Measurements from ENCODE around the gene PRKCH. TPM values are rescaled to one million over a fixed set of nuclear protein-coding genes. Genes with fewer than 3 reads are reported as not detected.

PRKCH gene
- total and polyA plus RNA-seq, 2 donors (not counting 3 experiments of a cell fraction or from before 2014, with no cell fraction given) = 97.7 to 103 TPM

DNA sequence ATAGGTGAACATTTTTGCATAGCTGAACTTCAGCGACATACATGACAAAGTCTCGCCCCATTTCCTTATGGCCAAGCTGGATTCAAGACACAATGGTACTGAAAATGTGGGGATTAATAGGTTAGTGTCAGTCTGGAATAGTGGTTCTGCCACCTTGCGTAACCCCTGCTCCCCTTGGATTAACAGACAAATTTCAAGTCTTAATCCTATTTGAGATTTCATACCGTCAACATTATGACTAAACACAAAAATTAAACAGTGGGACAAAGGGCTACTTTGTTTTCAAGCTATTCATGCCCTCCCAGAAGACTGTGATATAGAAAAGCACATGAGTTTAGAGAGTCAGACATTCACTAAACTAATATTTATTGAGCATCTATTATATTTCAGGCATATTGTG is 235.1 kb downstream of the PRKCH start:
- Histone ChIP-seq H3K4me1 (ENCODE audit: control insufficient read depth, extremely low read depth, insufficient read depth, low read length) (peaks cover 13% of the 10 kb centered on the region), H3K4me2 (ENCODE audit: insufficient read depth, low read length) (no peak overlapping the region), H3K9me3 (replicated peaks; ENCODE audit: control insufficient read depth, insufficient read depth, low read length) (no peaks in the 10 kb centered on the region), H4K20me1 (replicated peaks; ENCODE audit: control insufficient read depth, extremely low read depth, insufficient read depth, low read length) (no peaks in the 10 kb centered on the region), H3K36me3 (ENCODE audit: control insufficient read depth in 2 of 2, extremely low read depth in 1 of 2, insufficient read depth in 2 of 2, low read length in 2 of 2) (peaks cover 0 to under 1% of the 10 kb centered on the region in 2 experiments), H3K9ac (replicated peaks; ENCODE audit: extremely low read depth, insufficient read depth, low read length) (no peak overlapping the region), H3K9me1 (replicated peaks; ENCODE audit: control insufficient read depth, extremely low read depth, insufficient read depth, low read length) (no peaks in the 10 kb centered on the region), H3K79me2 (ENCODE audit: control insufficient read depth, insufficient read depth, low read length) (no peaks in the 10 kb centered on the region), H3K4me3 (replicated peaks in 1 of 3; ENCODE audit: insufficient read depth in 1 of 3, low read depth in 1 of 3, low read length in 3 of 3) (no peak overlapping the region), H3K27ac (ENCODE audit: insufficient read depth, low read depth, low read length) (no peak overlapping the region), H3K27me3 (ENCODE audit: control insufficient read depth in 2 of 2, insufficient read depth in 2 of 2, low read length in 2 of 2) (no peaks in the 10 kb centered on the region), H2AFZ (ENCODE audit: low read depth, low read length) (no peak overlapping the region)
- TF ChIP-seq GATA2 (IDR thresholded peaks at IDR 0.05; ENCODE audit: insufficient read depth, insufficient read length, low read depth, low read length) (no peak), EZH2 (IDR thresholded peaks at IDR 0.05; ENCODE audit: borderline replicate concordance, low read depth, low read length, severe bottlenecking) (no peak), MYC (IDR thresholded peaks at IDR 0.05; ENCODE audit: low read depth, low read length) (no peak), POLR2A (IDR thresholded peaks at IDR 0.05; ENCODE audit: low read depth, low read length) (no peak), POLR2AphosphoS5 (IDR thresholded peaks at IDR 0.05; ENCODE audit: insufficient read depth, low read depth, low read length) (no peak), MAX (IDR thresholded peaks at IDR 0.05; ENCODE audit: insufficient read depth, insufficient read length) (no peak), JUN (IDR thresholded peaks at IDR 0.05; ENCODE audit: borderline replicate concordance, insufficient read depth, insufficient read length, low read depth) (no peak), FOS (IDR thresholded peaks at IDR 0.05; ENCODE audit: borderline replicate concordance, insufficient read depth, low read length) (no peak)
- TF ChIP-seq, protein P1, sequence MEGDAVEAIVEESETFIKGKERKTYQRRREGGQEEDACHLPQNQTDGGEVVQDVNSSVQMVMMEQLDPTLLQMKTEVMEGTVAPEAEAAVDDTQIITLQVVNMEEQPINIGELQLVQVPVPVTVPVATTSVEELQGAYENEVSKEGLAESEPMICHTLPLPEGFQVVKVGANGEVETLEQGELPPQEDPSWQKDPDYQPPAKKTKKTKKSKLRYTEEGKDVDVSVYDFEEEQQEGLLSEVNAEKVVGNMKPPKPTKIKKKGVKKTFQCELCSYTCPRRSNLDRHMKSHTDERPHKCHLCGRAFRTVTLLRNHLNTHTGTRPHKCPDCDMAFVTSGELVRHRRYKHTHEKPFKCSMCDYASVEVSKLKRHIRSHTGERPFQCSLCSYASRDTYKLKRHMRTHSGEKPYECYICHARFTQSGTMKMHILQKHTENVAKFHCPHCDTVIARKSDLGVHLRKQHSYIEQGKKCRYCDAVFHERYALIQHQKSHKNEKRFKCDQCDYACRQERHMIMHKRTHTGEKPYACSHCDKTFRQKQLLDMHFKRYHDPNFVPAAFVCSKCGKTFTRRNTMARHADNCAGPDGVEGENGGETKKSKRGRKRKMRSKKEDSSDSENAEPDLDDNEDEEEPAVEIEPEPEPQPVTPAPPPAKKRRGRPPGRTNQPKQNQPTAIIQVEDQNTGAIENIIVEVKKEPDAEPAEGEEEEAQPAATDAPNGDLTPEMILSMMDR (IDR thresholded peaks at IDR 0.05; ENCODE audit: extremely low read depth in 1 of 2, insufficient read depth in 1 of 2, low read depth in 1 of 2, low read length in 2 of 2) = no peak
- intact Hi-C loops (cut with micrococcal nuclease) (no loop called here), dilution Hi-C loops (cut with MboI; ENCODE audit: extremely low pct_ligation_motif_present, low sequenced_read_pairs) (no loop called here)
- ChIA-PET POLR2A (no interaction called here), CTCF (interaction anchor here (1.2 to 1.9 kb wide), 2 partner anchors 79 to 80 kb away, joined by 3 to 7 read pairs; no protein-coding TSS in a partner anchor)
- FAIRE-seq = no peak
- no TSS peak for BruUV-seq (replicated peaks)
- DNase-seq (ENCODE audit: low read depth, low spot score) = no peak
